Jurkat, Clone E6-1 (cell line): ENCODE results near the gene TMCO4. TPM values are rescaled to one million over a fixed set of nuclear protein-coding genes. Genes with fewer than 3 reads are reported as not detected.
A peak's percentile ranks its signal among the peaks of the same experiment; 100 is the strongest.
"Not testable (repeated sequence)": the region's sequence is repeated elsewhere in the genome, so short reads cannot be mapped to it uniquely, and the experiment has no call there.

Experiments
- DNase-seq: peaks from one replicate; pipeline ENCODE4 v3.0.0-alpha.2; 2011; ENCODE audit warnings: low read depth, low spot score
- H3K4me3 ChIP-seq: 2 replicates; pipeline ENCODE4 v1.5.1; 2011; ENCODE audit warnings: mild to moderate bottlenecking, low read length, control low read depth, moderate library complexity
- polyA plus RNA-seq: library from polyadenylated mRNA; unstranded; fragments of >200 nt; gene quantifications from one replicate; pipeline ENCODE4 v1.2.1, GENCODE V29; 2012; ENCODE audit warnings: missing spikeins; ENCODE audit not compliant: insufficient read length, insufficient read depth

Gene TMCO4
- 2.6 TPM for polyA plus RNA-seq

GRCh38 chr1:19799230-19800075 lies at the start of gene TMCO4:
Gene TMCO4, minus strand, starts transcription at chr1:19799916. Its CDS starts 19,158 bp downstream, at chr1:19780758.
- H3K4me3 ChIP-seq = peak within 1 kb of the TSS; percentile 29
- no peak for DNase-seq

DNA sequence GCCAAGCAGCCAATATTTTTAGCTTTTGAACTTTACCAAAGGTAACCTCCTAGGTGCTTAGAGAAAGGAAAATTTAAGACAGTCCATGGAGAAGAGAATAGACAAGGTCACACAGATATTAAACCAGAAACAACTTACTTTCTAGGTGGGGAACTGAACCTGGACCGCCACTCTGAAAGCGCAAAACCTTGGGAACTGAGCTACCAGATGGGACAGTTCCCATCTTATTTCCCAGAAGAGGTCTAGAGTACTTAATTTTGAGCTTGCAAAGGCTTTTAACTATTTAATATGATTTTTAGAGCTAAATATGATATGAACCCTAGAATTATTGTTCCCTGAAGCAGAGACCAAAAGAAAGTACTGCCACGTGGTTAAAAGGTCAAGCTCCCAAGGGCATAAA lies 49.6 kb upstream of the TMCO4 start:
- not testable (repeated sequence) for DNase-seq, H3K4me3 ChIP-seq

GRCh38 chr1:19847334-19847733 lies 47.6 kb upstream of the TMCO4 start:
- H3K4me3 ChIP-seq, DNase-seq: not testable (repeated sequence)

DNA sequence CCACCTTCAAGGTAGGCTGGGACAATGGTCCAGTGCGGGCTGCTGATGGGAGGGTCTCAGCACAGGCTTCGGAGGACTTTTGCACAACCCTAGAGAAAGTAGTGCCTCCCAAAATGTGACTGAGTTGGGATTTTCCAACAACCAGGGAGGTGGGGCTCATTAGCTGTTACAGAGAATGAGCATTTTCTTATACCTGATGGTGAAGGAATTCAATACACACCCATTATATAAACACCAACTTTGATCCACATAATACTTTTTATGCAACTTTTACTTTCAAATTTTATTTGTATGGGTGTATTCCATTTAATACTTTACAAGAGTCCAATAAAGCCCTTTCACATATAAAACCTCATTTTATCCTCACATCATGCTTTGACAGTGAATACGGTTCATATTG lies 46.6 kb upstream of the TMCO4 start:
- DNase-seq = no peak
- no peak overlapping the region for H3K4me3 ChIP-seq

DNA sequence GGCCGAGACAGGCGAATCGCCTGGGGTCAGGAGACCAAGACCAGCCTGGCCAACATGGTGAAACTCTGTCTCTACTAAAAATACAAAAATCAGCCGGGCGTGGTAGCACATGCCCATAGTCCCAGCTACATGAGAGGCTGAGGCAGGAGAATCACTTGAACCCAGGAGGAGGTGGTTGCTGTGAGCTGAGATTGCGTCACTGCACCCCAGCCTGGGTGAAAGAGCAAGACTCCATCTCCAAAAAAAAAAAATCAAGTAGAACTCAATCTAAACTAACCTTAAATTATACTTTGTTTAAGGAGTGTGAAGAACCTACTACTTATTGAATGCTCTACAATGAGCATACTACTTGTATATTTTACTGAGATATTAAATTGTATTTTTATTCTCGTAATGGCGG lies 45.8 kb upstream of the TMCO4 start:
- no peak overlapping the region for H3K4me3 ChIP-seq
- no peak for DNase-seq

- no peak for DNase-seq
- no peak overlapping the region for H3K4me3 ChIP-seq
These were observed 45.2 kb upstream of the TMCO4 start for GRCh38 chr1:19844731-19845495.

- H3K4me3 ChIP-seq = no peak overlapping the region
- DNase-seq = no peak
These were observed 40.5 kb upstream of the TMCO4 start for GRCh38 chr1:19840228-19840627.

DNA sequence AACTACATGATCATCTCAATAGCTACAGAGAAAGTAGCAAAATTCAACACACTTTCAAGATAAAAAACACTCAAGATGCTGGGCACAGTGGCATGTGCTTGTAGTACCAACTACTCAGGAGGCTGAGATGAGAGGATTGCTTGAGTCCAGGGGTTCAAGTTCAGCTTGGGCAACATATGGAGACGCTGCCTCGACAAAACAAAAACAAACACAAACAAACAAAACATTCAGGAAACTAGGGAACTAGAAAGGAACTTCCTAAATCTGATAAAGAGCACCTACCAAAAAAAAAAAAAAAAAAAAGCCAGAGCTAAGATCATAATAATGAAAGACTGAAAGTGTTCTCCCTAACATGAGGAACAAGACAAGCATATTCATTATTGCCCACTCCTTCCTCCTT lies 38.1 kb upstream of the TMCO4 start:
- no peak overlapping the region for H3K4me3 ChIP-seq
- DNase-seq = no peak

- no peak for DNase-seq
- H3K4me3 ChIP-seq = no peak overlapping the region
These were observed 35.9 kb upstream of the TMCO4 start for GRCh38 chr1:19835578-19835977.

DNA sequence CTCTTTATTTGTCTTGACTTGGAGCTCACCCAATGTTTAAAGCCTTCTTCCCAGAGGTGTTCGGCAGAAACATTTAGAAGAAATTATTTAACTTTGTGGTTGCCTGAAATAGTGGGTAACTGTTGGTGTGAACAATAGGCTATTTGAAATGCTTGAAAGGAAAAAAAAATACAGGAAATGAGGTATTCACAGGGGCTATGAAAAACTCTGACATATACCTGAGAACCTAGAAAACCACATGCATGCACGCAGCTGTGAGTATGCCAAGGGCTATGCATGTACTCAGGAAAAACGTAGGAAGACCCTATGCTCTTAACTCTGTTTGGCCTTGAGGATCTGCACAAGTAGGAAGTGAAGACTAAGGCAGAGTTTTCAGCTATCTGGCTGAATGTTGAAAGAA lies 31.7 kb upstream of the TMCO4 start:
- H3K4me3 ChIP-seq = no peak overlapping the region
- peak; percentile 14 for DNase-seq

DNA sequence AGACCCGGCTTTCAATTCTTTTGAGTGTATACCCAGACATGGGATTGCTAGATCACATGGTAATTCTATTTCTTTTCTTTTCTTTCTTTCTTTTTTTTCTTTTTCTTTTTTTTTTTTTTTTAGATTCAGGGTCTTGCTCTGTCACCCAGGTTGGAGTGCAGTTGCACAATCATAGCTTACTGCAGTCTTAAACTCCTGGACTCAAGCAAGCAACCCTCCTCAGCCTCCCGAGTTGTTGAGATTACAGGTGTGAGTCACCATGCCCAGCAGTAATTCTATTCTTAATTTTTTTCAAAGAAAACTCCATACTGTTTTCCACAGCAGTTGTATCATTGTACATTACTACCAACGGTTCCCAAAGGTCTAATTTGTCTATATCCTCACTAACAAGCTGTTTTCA lies 28.8 kb upstream of the TMCO4 start:
- no peak for DNase-seq
- no peak overlapping the region for H3K4me3 ChIP-seq

DNA sequence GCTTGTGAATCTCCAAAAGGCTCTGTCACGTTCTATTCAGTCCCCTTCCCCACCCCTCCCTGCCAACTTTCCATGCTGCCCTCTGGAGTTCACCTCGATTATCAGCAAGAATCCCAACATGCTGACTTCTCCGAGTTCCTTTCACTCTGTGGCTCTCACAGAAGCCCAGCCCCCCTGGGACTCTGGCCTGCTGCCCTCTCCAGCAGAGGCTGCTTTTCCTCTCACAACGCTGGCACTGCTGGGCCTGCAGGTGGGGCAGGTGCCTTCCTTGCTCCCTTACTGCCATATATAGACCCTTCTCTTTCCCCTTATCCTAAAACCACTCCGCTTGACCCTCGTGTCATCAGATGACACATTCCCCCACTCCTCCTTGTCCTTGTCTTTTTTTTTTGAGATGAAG lies 25.6 kb upstream of the TMCO4 start:
- no peak overlapping the region for H3K4me3 ChIP-seq
- DNase-seq = no peak

DNA sequence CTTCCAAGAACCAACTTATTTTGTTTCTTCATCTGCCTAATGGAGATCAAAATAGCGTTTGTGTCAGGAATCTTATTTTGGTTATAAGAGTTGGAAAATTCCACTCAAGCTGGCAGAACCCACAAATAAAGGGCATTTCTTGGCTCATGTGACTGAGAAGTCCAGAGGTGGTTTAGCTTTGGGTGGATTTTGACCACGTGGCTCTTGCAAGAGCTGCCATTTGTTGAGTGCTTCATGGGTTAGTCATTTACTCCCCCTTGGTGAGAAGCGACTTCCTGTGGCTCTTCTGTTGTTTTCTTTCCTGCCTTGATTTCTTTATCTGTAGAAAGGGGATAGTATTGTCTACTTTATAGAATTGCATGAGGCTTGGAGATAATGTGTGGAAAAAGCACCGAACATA lies 24.8 kb upstream of the TMCO4 start:
- no peak for DNase-seq
- no peak overlapping the region for H3K4me3 ChIP-seq

GRCh38 chr1:19824036-19824435 lies 24.3 kb upstream of the TMCO4 start:
- H3K4me3 ChIP-seq = no peak overlapping the region
- DNase-seq = no peak

DNA sequence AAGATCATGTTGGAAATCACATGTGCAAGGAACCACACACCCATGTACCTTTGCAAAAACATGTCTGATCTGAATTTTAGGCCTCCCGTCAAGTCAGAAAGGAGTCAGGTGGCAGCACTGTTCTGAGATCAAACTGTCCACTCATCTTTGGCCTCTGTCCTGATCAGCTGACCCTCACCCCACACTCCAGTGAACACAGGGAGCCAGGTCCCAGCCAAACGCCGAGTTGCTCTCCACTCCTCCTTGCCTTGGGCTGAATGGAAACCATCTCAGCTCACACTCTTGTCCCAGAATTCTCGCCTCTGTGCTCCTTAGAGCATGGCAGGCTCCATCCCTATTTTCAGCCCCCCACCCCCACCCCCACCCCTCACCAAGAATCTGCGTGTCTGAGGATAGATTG lies 20.0 kb upstream of the TMCO4 start:
- no peak for DNase-seq
- no peak overlapping the region for H3K4me3 ChIP-seq

DNA sequence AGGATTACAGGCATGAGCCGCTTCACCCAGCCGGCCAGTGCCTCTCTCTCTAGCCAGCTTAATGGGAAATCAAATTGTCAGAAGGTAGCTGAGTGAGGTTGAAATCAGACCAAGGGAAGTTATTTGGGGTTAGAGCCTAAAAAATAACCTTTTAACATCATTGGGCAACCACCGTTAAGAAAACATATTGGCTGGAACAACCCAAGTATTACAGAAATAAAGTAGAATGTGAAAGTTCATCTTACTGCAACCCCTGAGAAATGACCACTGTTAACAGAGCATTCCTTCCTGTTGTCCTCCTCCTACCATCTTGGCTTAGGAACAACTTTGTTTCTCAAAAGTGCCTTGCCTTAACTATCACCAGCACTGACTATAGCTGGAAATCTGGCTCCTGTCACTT lies 18.6 kb upstream of the TMCO4 start:
- H3K4me3 ChIP-seq = no peak overlapping the region
- no peak for DNase-seq

- DNase-seq = no peak
- no peak overlapping the region for H3K4me3 ChIP-seq
These were observed 17.4 kb upstream of the TMCO4 start for GRCh38 chr1:19817160-19817559.

GRCh38 chr1:19816737-19817086 lies 17.0 kb upstream of the TMCO4 start:
- not testable (repeated sequence) for DNase-seq, H3K4me3 ChIP-seq

DNA sequence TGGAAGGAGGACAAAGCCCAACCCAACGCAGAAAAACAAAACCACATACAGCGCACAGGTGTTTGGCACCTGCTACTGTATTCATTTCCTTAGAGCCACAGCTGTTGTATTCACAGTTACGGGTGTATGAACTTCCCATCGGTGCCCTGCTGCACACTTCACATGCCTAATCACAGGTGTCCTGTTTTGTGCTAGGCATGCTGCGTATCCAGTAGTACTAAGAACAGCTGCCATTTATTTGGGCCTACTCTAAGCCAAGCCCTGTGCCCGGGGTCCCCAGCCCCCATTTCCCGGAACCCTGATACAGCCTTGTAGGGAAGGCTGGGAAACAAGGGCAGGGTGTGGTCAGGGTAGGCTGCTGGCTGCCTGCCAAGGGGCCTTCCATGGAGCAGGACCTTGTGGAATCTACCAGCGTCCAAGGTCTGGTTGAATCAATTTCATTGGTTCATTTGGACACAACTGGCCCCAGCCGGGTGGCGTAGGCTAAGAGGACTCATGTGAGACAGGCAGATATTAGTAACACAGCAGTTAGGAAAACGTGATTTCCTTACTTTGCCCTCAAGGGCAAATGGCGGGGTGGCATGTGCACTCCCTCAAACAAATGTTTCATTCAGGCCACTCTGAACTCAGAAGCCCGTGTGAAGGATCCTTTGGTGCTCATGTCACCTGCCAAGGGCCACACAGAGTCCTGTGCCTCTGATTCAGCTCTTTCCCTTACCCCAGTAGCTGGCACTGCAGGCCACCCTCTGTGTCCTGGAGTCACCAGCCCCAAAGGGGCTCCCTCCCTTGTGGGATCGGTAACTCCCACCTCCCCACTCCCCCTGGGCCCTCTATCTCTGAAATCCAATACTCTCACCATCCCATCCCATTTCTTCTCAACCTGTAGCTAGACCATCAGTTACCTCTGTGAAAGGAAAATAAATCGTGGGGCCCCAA lies 16.4 kb upstream of the TMCO4 start:
- H3K4me3 ChIP-seq = no peak overlapping the region
- DNase-seq = peak; percentile 34
